NT2/D1 (cell line): ENCODE data around the gene ANKS3.

Experiments
- DNase-seq: peaks from one replicate; pipeline ENCODE4 v3.0.0-alpha.2; 2011; ENCODE audit warnings: low read depth, low spot score
- H3K27me3 ChIP-seq: 2 replicates; pipeline ENCODE4 v1.6.0; 2011; ENCODE audit warnings: mild to moderate bottlenecking; ENCODE audit not compliant: insufficient read length, insufficient read depth
- H3K36me3 ChIP-seq: 2 replicates; pipeline ENCODE4 v1.6.1; 2011; ENCODE audit warnings: mild to moderate bottlenecking, low read length, mixed read lengths; ENCODE audit not compliant: insufficient read depth, insufficient read length
- H3K4me1 ChIP-seq: 2 replicates; pipeline ENCODE4 v1.5.1; 2011; ENCODE audit not compliant: insufficient read depth, insufficient read length
- H3K4me3 ChIP-seq: 2 replicates; pipeline ENCODE4 v1.5.1; 2011; ENCODE audit warnings: low read depth; ENCODE audit not compliant: insufficient read length
- H3K9ac ChIP-seq: 2 replicates; pipeline ENCODE4 v1.6.0; 2011; ENCODE audit warnings: low read depth; ENCODE audit not compliant: insufficient read length
- H3K9me3 ChIP-seq: 2 replicates; pipeline ENCODE4 v1.5.1; 2011; ENCODE audit warnings: mild to moderate bottlenecking, low read length; ENCODE audit not compliant: insufficient read depth
- SUZ12 ChIP-seq: IDR thresholded peaks from 2 replicates; pipeline ENCODE4 v1.6.1; 2011; ENCODE audit not compliant: insufficient read length, insufficient read depth; ENCODE audit errors: extremely low read depth
- YY1 ChIP-seq: IDR thresholded peaks from 2 replicates; pipeline ENCODE4 v1.6.1; 2011; ENCODE audit not compliant: insufficient read length, insufficient read depth
- ZNF274 ChIP-seq: IDR thresholded peaks from 2 replicates; pipeline ENCODE4 v1.6.1; 2011; ENCODE audit warnings: mild to moderate bottlenecking, low read depth, low read length

Gene ANKS3

DNA sequence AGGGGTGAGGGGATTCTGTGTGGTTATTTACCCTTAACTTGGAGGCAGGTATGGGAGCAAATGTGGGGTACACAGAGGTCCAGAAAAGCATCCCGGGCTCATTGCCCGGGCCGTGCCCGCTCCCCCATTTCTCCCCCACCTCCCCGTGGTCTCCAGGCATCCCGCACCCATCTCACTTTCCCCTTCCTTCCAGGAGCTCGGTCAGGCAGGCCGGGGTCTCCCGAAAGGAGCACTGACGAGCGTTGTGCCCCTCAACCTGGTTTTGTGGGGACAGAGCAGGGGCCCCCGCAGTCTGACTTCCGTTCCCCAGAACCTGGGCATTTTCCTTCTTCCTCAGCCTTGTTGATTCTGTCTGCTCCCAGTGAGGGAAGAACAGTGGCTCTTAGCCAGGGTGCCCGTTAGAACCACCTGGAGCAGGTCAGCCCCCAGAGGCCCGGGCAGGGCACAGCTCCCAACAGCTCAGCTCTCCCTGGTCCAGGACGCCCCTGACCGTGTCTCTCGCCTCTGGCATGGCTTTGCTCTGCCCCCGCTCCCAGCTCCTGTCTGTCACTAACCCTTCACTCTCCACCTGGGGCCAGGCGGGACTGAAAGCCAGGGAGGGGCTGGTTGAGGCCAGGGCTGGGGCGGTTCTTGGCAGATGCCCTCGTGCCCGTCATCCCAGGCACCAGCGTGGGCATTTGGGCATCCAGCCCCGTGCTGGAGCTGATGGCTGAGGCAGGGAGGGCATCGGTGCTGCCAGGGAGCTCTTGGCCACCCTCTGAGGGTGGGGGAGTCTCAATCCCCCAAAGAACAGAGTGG lies 53.2 kb downstream of the ANKS3 start:
- peaks cover 83% of the 10 kb centered on the region for H3K36me3 ChIP-seq

DNA sequence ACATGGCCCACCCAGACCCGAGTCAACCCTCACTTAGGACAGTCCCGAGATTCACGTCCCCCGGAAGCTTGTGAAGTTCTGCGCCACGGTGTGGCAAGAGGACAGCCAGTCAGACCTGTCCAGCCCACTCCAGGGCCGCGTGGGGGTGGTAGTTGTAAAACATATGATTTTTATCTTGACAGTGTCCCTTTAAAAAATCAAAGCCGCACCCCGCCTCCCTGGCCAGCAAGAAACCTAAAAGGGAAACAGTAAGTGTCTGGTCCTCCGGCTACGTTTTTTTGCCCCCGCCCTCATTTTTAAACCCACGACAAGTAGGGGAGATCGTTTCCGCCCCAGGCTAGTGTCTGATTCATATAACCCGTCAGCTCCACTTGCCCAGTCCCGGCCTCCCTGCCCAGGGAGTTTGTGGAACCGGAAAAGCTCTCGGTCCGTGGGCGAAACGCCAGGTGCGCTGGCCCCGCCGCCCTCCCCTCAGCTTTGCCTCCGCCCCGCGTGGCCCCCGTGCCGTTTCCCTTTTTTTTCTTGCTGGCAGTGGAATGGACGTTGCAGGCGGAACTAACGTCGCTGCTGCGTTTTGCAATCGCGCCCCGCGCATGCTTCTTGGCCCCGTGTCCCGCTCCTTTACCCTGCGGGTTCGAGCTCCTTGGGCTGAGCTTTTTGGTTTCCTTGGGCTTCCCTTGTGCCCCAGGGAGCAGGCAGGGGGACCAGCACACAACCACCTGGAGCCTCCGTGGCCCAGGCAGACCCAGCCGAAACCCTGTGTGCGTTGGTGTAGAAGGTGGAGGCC lies 54.0 kb downstream of the ANKS3 start:
- Histone ChIP-seq H3K4me1 (peaks cover 21% of the 10 kb centered on the region), H3K4me3 (no peak overlapping the region), H3K9me3 (no peaks in the 10 kb centered on the region), H3K9ac (no peak overlapping the region), H3K36me3 (peaks cover 79% of the 10 kb centered on the region), H3K27me3 (no peaks in the 10 kb centered on the region)
- DNase-seq = no peak
- no peak for TF ChIP-seq YY1
- TF ChIP-seq SUZ12 = no peak
- TF ChIP-seq ZNF274 = no peak

More for the DNA sequence above, 53.2 kb downstream of the ANKS3 start:
- Histone ChIP-seq H3K4me3 (no peak overlapping the region), H3K9ac (no peak overlapping the region), H3K9me3 (no peaks in the 10 kb centered on the region), H3K4me1 (peaks cover 19% of the 10 kb centered on the region), H3K27me3 (no peaks in the 10 kb centered on the region)
- no peak for DNase-seq
- TF ChIP-seq ZNF274 (no peak), YY1 (no peak), SUZ12 (no peak)

DNA sequence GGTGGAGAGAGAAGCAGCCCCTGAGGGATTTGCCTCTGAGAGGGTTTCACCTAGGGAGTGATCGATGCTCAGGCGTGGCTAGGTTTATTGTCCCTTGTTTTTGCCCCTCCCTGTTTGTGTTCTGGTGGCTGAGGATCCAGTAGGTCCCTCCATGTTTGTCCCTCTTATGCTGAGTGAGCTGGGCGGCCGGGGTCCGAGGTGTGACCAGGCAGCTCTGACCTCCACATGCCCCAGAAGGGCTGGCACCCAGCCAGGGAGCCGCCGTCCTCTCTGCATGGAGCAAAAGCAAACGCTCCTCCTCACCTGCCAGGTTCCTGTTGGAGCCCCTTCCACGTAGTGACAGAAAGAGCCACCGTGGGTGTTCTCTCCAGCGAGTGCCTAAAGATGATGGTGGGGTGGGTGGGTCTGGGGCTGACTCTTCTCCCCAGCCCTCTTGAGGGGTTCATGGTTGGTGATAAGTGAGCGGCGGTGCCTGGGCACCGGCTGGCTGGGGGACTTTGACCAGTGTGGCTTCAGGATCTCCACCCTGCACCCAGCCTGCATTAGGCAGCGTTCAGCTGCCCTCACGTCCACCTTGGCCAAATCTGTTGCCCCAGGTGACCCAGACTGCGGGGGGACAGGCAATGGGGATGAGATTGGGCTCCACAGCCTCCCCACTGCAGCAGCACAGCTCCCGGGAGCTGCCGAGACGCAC lies 54.8 kb downstream of the ANKS3 start:
- TF ChIP-seq YY1 (no peak), SUZ12 (no peak)
- Histone ChIP-seq H3K36me3 (peaks cover 72% of the 10 kb centered on the region), H3K9me3 (no peaks in the 10 kb centered on the region), H3K4me3 (no peak overlapping the region), H3K9ac (no peak overlapping the region), H3K27me3 (no peaks in the 10 kb centered on the region), H3K4me1 (peaks cover 21% of the 10 kb centered on the region)
- DNase-seq = no peak

DNA sequence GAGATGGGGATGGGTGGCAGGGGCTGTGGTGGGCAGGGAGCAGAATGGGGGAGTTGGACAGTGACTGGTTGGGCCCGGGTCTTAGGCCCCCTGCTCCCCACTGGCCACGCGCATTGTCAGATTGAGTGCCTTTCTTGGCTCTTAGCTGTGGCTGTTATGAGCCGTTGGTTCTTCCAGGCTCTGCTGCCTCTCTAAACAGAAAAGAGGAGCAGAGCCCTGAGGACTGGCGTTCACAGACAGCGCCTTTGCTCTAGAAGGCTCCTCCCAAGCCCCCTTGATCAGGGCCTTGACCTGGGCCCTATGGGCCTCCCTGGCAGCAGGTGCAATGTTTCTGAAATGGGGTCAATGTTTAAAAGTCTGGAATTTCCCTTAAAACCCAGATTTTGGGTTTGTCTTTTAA lies 55.5 kb downstream of the ANKS3 start:
- peaks cover 21% of the 10 kb centered on the region for H3K4me1 ChIP-seq
- peaks cover 68% of the 10 kb centered on the region for H3K36me3 ChIP-seq
- TF ChIP-seq SUZ12 (no peak), YY1 (no peak), ZNF274 (no peak)
- no peak for DNase-seq
- no peak overlapping the region for H3K9ac ChIP-seq
- H3K27me3 ChIP-seq = no peaks in the 10 kb centered on the region
- H3K4me3 ChIP-seq = no peak overlapping the region
- no peaks in the 10 kb centered on the region for H3K9me3 ChIP-seq

DNA sequence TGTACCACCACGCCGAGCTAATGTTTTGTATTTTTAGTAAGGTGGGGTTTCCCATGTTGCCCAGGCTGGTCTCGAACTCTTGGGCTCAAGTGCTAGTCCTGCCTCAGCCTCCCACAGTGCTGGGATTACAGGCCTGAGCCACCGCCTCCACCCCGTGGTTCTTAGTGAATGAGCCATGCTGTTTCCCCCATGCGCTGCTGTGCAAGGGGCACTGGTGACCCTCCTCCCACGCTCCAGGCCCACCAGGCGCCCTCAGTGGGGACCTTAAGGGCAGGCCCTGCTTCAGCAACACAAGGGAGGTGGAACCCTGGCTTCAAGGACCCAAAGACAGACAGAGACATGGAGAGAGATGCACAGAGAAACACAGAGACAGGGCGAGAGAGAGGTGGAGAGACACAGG lies 56.1 kb downstream of the ANKS3 start:
- H3K4me3 ChIP-seq = no peak overlapping the region
- H3K9ac ChIP-seq = no peak overlapping the region
- peaks cover 22% of the 10 kb centered on the region for H3K4me1 ChIP-seq
- H3K27me3 ChIP-seq = no peaks in the 10 kb centered on the region
- TF ChIP-seq YY1 = no peak
- no peak for TF ChIP-seq SUZ12
- TF ChIP-seq ZNF274 = no peak
- no peak for DNase-seq
- H3K36me3 ChIP-seq = peaks cover 68% of the 10 kb centered on the region
- H3K9me3 ChIP-seq = no peaks in the 10 kb centered on the region

DNA sequence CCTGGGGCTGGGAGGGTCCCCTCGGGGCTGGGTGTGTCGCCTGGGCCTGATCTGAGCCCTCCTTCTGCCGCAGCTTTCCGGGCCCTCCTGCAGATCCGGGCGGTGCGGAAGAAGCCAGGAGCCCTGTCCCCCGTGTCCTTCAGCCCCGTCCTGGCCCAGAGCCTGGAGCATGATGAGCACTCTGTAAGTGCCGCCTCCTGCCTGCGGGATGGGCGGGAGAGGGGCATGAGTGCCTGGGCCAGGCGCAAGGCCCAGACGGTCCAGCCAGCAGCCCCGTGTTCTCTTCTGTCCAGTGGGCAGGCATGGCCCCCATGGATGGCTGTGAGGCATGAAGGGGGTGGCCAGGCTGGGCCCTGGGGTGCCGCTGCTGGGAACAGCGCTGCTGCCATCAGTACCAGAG lies 56.7 kb downstream of the ANKS3 start:
- no peak for DNase-seq
- peaks cover 17% of the 10 kb centered on the region for H3K4me1 ChIP-seq
- no peaks in the 10 kb centered on the region for H3K9me3 ChIP-seq
- H3K27me3 ChIP-seq = no peaks in the 10 kb centered on the region
- H3K36me3 ChIP-seq = peaks cover 64% of the 10 kb centered on the region
- no peak overlapping the region for H3K9ac ChIP-seq
- no peak overlapping the region for H3K4me3 ChIP-seq
- no peak for TF ChIP-seq SUZ12

DNA sequence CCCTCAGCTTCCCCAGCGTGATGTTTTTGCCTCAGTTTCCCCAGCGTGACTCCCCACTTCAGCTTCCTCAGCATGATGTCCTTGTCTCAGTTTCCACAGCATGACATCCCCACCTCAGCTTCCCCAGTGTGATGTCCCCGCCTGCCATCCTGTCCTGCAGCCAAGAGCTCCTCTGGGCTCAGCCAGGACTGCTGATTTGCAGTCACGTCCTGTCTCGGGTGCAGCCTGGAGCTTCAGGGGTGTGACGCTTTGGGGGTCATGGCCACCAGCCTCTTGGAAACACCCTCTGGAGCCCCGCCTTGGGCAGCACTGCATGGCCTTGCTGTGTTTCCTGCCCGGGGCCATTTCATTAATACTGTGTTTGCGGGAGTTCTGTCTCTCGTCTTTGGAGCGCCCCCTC lies 57.2 kb downstream of the ANKS3 start:
- Histone ChIP-seq H3K9ac (peak overlapping the region; percentile 34), H3K4me1 (peaks cover 17% of the 10 kb centered on the region), H3K9me3 (no peaks in the 10 kb centered on the region), H3K36me3 (peaks cover 61% of the 10 kb centered on the region), H3K4me3 (no peak overlapping the region), H3K27me3 (no peaks in the 10 kb centered on the region)
- DNase-seq = no peak
- no peak for TF ChIP-seq SUZ12
